HUDEP-2 (cell line): Measurements from ENCODE around the gene DSCAML1.
"Not testable (repeated sequence)": the region's sequence is repeated elsewhere in the genome, so short reads cannot be mapped to it uniquely, and the experiment has no call there.

ENCODE experiments used
- DNase-seq, 76 experiments: peaks; one replicate each; lab custom pipeline; 2025; ENCODE audit not compliant: unreplicated experiment in 76 of 76; lab: John Stamatoyannopoulos, UW

DSCAML1 gene

GRCh38 chr11:117398618-117399017 is 398.4 kb downstream of the DSCAML1 start:
- not testable (repeated sequence) for DNase-seq

- DNase-seq = no peak
Measured at GRCh38 chr11:117396970-117397369, 400.0 kb downstream of the DSCAML1 start.

GRCh38 chr11:117395476-117395875 is 401.5 kb downstream of the DSCAML1 start:
- no peak for DNase-seq

GRCh38 chr11:117394221-117394925 is 402.6 kb downstream of the DSCAML1 start:
- no peak for DNase-seq

- DNase-seq = no peak
Measured at GRCh38 chr11:117392979-117393378, 404.0 kb downstream of the DSCAML1 start.

- DNase-seq = no peak
Measured at GRCh38 chr11:117392001-117392690, 404.9 kb downstream of the DSCAML1 start.

GRCh38 chr11:117391181-117391580 is 405.8 kb downstream of the DSCAML1 start:
- DNase-seq = no peak

- DNase-seq = no peak
Measured at GRCh38 chr11:117390743-117391142, 406.3 kb downstream of the DSCAML1 start.

GRCh38 chr11:117387992-117388755 is 408.8 kb downstream of the DSCAML1 start:
- no peak for DNase-seq

GRCh38 chr11:117385906-117386305 is 411.1 kb downstream of the DSCAML1 start:
- no peak for DNase-seq

- DNase-seq = no peak
Measured at GRCh38 chr11:117385471-117385870, 411.5 kb downstream of the DSCAML1 start.

GRCh38 chr11:117384045-117384444 is 413.0 kb downstream of the DSCAML1 start:
- no peak for DNase-seq

- no peak for DNase-seq
Measured at GRCh38 chr11:117382746-117383145, 414.3 kb downstream of the DSCAML1 start.

- DNase-seq = no peak
Measured at GRCh38 chr11:117381481-117382387, 415.3 kb downstream of the DSCAML1 start.

GRCh38 chr11:117380676-117381075 is 416.3 kb downstream of the DSCAML1 start:
- DNase-seq = no peak

GRCh38 chr11:117378976-117379865 is 417.8 kb downstream of the DSCAML1 start:
- DNase-seq = no peak
